HepG2 (cell line): Measurements from ENCODE around the gene CADPS2.

Experiments
- ARNTL ChIP-seq: sonication (generic); formaldehyde crosslinking; IDR thresholded peaks from 2 replicates; pipeline ENCODE4 v1.4.0; 2020; ENCODE audit warnings: mild to moderate bottlenecking, missing genetic modification reagents
- E2F2 ChIP-seq: sonication (generic); formaldehyde crosslinking; IDR thresholded peaks from 2 replicates; pipeline ENCODE4 v1.4.0; 2020; ENCODE audit warnings: missing genetic modification reagents, borderline replicate concordance
- ETV6 ChIP-seq: sonication (generic); formaldehyde crosslinking; conservative IDR thresholded peaks from 2 replicates; pipeline ENCODE4 v1.4.0; 2020; ENCODE audit warnings: missing genetic modification reagents
- FOXA3 ChIP-seq: IDR thresholded peaks from 2 replicates; pipeline ENCODE4 v1.6.1; 2016; ENCODE audit warnings: missing genetic modification reagents, missing compliant biosample characterization
- GABPA ChIP-seq, 2 experiments: IDR thresholded peaks; 2 replicates each; pipeline ENCODE4 v1.6.1; 2011 to 2016; ENCODE audit warnings: low read depth in 2 of 2, low read length in 1 of 2, missing biosample characterization in 1 of 2, missing genetic modification characterization in 1 of 2
- NCOR1 ChIP-seq: fragments of 200-600 bp; sonication (generic); IDR thresholded peaks from 2 replicates; pipeline ENCODE4 v1.7.0; 2017; ENCODE audit warnings: antibody characterized with exemption, low read length, borderline replicate concordance
- SP1 ChIP-seq, 2 experiments: fragments of 450-650 bp in 1 of 2; sonication (generic) in 1 of 2; formaldehyde crosslinking in 1 of 2; IDR thresholded peaks; 2 replicates each; pipeline versions ENCODE4 v1.4.0 to v1.6.1; 2016 to 2020; ENCODE audit warnings: missing genetic modification reagents in 1 of 2
- TERF1 ChIP-seq: sonication (generic); formaldehyde crosslinking; IDR thresholded peaks from 2 replicates; pipeline ENCODE4 v1.8.0; 2022; ENCODE audit warnings: mild to moderate bottlenecking, missing genetic modification reagents, moderate library complexity
- ZFP37 ChIP-seq: sonication (generic); formaldehyde crosslinking; IDR thresholded peaks from 2 replicates; pipeline ENCODE4 v1.4.0; 2020; ENCODE audit warnings: missing genetic modification reagents, borderline replicate concordance
- ZNF207 ChIP-seq: fragments of 450-650 bp; IDR thresholded peaks from 2 replicates; pipeline ENCODE4 v1.6.1; 2016; ENCODE audit warnings: antibody characterized with exemption, borderline replicate concordance
- TF ChIP-seq, protein P1 (sequence below): sonication (generic); formaldehyde crosslinking; IDR thresholded peaks from 2 replicates; pipeline ENCODE4 v1.8.1; 2022; ENCODE audit warnings: low read depth, mild to moderate bottlenecking, missing genetic modification reagents
- TF ChIP-seq, protein P2 (sequence below): sonication (generic); formaldehyde crosslinking; IDR thresholded peaks from 2 replicates; pipeline ENCODE4 v1.5.1; 2020; ENCODE audit warnings: missing genetic modification reagents, mild to moderate bottlenecking, borderline replicate concordance
- TF ChIP-seq, protein P3 (sequence below): sonication (generic); formaldehyde crosslinking; IDR thresholded peaks from 2 replicates; pipeline ENCODE4 v1.5.1; 2020; ENCODE audit warnings: mild to moderate bottlenecking, missing genetic modification reagents, moderate library complexity

DNA sequence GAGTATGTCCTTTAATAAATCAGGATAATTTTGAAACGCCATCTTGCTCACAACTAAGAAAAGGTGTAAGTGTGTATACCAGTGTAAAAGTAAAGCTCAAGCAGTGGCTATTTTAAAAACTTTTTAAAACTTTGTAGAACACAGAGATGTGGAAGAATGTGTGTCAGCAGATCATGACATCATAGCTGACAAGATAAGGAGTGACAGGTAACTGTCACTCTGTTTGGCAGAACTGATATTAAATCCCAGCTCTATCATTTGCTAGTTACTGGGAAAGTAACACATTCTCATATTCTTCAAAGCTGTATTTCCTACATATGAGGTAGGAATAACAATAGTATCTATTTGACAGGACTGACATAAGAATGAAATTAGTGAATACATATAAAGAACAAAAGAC, 119.7 kb downstream of the CADPS2 start:
- TF ChIP-seq E2F2, result no peak
- TF ChIP-seq TERF1 (CRISPR knock-in tag), result no peak
- no peak for TF ChIP-seq ZNF207
- TF ChIP-seq GABPA (IDR thresholded peaks at IDR 0.05; ENCODE audit: low read depth, low read length), result no peak
- TF ChIP-seq GABPA (CRISPR knock-in tag; IDR thresholded peaks at IDR 0.05; ENCODE audit: low read depth), result no peak
- TF ChIP-seq ARNTL, result no peak
- no peak for TF ChIP-seq FOXA3
- TF ChIP-seq, protein P1, sequence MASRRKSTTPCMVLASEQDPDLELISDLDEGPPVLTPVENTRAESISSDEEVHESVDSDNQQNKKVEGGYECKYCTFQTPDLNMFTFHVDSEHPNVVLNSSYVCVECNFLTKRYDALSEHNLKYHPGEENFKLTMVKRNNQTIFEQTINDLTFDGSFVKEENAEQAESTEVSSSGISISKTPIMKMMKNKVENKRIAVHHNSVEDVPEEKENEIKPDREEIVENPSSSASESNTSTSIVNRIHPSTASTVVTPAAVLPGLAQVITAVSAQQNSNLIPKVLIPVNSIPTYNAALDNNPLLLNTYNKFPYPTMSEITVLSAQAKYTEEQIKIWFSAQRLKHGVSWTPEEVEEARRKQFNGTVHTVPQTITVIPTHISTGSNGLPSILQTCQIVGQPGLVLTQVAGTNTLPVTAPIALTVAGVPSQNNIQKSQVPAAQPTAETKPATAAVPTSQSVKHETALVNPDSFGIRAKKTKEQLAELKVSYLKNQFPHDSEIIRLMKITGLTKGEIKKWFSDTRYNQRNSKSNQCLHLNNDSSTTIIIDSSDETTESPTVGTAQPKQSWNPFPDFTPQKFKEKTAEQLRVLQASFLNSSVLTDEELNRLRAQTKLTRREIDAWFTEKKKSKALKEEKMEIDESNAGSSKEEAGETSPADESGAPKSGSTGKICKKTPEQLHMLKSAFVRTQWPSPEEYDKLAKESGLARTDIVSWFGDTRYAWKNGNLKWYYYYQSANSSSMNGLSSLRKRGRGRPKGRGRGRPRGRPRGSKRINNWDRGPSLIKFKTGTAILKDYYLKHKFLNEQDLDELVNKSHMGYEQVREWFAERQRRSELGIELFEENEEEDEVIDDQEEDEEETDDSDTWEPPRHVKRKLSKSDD (CRISPR knock-in tag), result no peak
- TF ChIP-seq, protein P2, sequence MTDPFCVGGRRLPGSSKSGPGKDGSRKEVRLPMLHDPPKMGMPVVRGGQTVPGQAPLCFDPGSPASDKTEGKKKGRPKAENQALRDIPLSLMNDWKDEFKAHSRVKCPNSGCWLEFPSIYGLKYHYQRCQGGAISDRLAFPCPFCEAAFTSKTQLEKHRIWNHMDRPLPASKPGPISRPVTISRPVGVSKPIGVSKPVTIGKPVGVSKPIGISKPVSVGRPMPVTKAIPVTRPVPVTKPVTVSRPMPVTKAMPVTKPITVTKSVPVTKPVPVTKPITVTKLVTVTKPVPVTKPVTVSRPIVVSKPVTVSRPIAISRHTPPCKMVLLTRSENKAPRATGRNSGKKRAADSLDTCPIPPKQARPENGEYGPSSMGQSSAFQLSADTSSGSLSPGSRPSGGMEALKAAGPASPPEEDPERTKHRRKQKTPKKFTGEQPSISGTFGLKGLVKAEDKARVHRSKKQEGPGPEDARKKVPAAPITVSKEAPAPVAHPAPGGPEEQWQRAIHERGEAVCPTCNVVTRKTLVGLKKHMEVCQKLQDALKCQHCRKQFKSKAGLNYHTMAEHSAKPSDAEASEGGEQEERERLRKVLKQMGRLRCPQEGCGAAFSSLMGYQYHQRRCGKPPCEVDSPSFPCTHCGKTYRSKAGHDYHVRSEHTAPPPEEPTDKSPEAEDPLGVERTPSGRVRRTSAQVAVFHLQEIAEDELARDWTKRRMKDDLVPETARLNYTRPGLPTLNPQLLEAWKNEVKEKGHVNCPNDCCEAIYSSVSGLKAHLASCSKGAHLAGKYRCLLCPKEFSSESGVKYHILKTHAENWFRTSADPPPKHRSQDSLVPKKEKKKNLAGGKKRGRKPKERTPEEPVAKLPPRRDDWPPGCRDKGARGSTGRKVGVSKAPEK (CRISPR knock-in tag), result no peak
- no peak for TF ChIP-seq SP1 (IDR thresholded peaks at IDR 0.05)
- no peak for TF ChIP-seq SP1 (CRISPR knock-in tag; IDR thresholded peaks at IDR 0.05)
- no peak for TF ChIP-seq ZFP37 (CRISPR knock-in tag)
- TF ChIP-seq NCOR1, result no peak
- TF ChIP-seq, protein P3, sequence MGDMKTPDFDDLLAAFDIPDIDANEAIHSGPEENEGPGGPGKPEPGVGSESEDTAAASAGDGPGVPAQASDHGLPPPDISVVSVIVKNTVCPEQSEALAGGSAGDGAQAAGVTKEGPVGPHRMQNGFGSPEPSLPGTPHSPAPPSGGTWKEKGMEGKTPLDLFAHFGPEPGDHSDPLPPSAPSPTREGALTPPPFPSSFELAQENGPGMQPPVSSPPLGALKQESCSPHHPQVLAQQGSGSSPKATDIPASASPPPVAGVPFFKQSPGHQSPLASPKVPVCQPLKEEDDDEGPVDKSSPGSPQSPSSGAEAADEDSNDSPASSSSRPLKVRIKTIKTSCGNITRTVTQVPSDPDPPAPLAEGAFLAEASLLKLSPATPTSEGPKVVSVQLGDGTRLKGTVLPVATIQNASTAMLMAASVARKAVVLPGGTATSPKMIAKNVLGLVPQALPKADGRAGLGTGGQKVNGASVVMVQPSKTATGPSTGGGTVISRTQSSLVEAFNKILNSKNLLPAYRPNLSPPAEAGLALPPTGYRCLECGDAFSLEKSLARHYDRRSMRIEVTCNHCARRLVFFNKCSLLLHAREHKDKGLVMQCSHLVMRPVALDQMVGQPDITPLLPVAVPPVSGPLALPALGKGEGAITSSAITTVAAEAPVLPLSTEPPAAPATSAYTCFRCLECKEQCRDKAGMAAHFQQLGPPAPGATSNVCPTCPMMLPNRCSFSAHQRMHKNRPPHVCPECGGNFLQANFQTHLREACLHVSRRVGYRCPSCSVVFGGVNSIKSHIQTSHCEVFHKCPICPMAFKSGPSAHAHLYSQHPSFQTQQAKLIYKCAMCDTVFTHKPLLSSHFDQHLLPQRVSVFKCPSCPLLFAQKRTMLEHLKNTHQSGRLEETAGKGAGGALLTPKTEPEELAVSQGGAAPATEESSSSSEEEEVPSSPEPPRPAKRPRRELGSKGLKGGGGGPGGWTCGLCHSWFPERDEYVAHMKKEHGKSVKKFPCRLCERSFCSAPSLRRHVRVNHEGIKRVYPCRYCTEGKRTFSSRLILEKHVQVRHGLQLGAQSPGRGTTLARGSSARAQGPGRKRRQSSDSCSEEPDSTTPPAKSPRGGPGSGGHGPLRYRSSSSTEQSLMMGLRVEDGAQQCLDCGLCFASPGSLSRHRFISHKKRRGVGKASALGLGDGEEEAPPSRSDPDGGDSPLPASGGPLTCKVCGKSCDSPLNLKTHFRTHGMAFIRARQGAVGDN (CRISPR knock-in tag), result no peak
- TF ChIP-seq ETV6 (CRISPR knock-in tag), result no peak
